Hepatocyte (in vitro differentiated cells): ENCODE measurements around the gene APOBEC3F. TPM values are rescaled to one million over a fixed set of nuclear protein-coding genes. Genes with fewer than 3 reads are reported as not detected.
"Not testable (repeated sequence)": the region's sequence is repeated elsewhere in the genome, so short reads cannot be mapped to it uniquely, and the experiment has no call there.

Source experiments
- DNase-seq: peaks from one replicate; pipeline ENCODE4 v3.0.0-alpha.2; 2016; ENCODE audit warnings: low spot score
- H2AFZ ChIP-seq: fragments of 200-600 bp; sonication (generic); 2 replicates; pipeline ENCODE4 v1.6.0; 2016; ENCODE audit warnings: antibody characterized with exemption, mild to moderate bottlenecking
- H3K27ac ChIP-seq: fragments of 200-600 bp; sonication (generic); 2 replicates; pipeline ENCODE4 v1.5.1; 2016; ENCODE audit warnings: mild to moderate bottlenecking
- H3K27me3 ChIP-seq: fragments of 200-600 bp; sonication (generic); 2 replicates; pipeline ENCODE4 v1.6.1; 2016
- H3K36me3 ChIP-seq: fragments of 200-600 bp; sonication (generic); replicated peaks from 2 replicates; pipeline ENCODE4 v1.5.1; 2016; ENCODE audit warnings: low read depth; ENCODE audit not compliant: insufficient read depth
- H3K4me1 ChIP-seq: fragments of 200-600 bp; sonication (generic); 2 replicates; pipeline ENCODE4 v1.5.1; 2016; ENCODE audit warnings: mild to moderate bottlenecking, moderate library complexity; ENCODE audit not compliant: insufficient read depth
- H3K4me2 ChIP-seq: fragments of 200-600 bp; sonication (generic); 2 replicates; pipeline ENCODE4 v1.6.0; 2016
- H3K4me3 ChIP-seq: fragments of 200-600 bp; sonication (generic); 2 replicates; pipeline ENCODE4 v1.5.1; 2016; ENCODE audit warnings: mild to moderate bottlenecking
- H3K79me2 ChIP-seq: fragments of 200-600 bp; sonication (generic); 2 replicates; pipeline ENCODE4 v1.6.0; 2017; ENCODE audit warnings: mild to moderate bottlenecking
- H3K9me2 ChIP-seq: fragments of 200-600 bp; sonication (generic); replicated peaks from 2 replicates; pipeline ENCODE4 v1.6.0; 2017; ENCODE audit warnings: mild to moderate bottlenecking; ENCODE audit not compliant: insufficient read depth
- H3K9me3 ChIP-seq: fragments of 200-600 bp; sonication (generic); 2 replicates; pipeline ENCODE4 v1.5.1; 2016; ENCODE audit warnings: low read depth, mild to moderate bottlenecking
- H4K20me1 ChIP-seq: fragments of 200-600 bp; sonication (generic); 2 replicates; pipeline ENCODE4 v1.6.0; 2016; ENCODE audit warnings: mild to moderate bottlenecking; ENCODE audit not compliant: insufficient read depth, poor library complexity, severe bottlenecking
- EZH2 ChIP-seq: fragments of 200-600 bp; sonication (generic); IDR thresholded peaks from 2 replicates; pipeline ENCODE4 v1.6.1; 2016; ENCODE audit warnings: antibody characterized with exemption, mild to moderate bottlenecking, borderline replicate concordance
- EZH2phosphoT487 ChIP-seq: fragments of 200-600 bp; sonication (generic); IDR thresholded peaks from one replicate; pipeline ENCODE4 v1.6.1; 2018; ENCODE audit warnings: antibody characterized with exemption, mild to moderate bottlenecking, low read depth, moderate library complexity; ENCODE audit not compliant: unreplicated experiment, severe bottlenecking
- WGBS: methylation state at CpG from one replicate; pipeline ENCODE4 v1.1.6; 2016; ENCODE audit warnings: low lambda C conversion rate; ENCODE audit errors: missing lambda C conversion rate; 5-methylcytosine and 5-hydroxymethylcytosine counted together
- polyA plus RNA-seq: library from polyadenylated mRNA; unstranded; fragments of >200 nt; fragmentation: Nextera tagmentation; extraction: Ambion mirVana; gene quantifications from 2 replicates; pipeline ENCODE4 v1.2.1, GENCODE V29; 2016
- total RNA-seq: library from RNA; depleted of rRNA; stranded (reverse); fragments of >200 nt; gene quantifications from 2 replicates; pipeline ENCODE4 v1.2.3, GENCODE V29; 2014
- TF ChIP-seq, protein P1 (sequence below): fragments of 200-600 bp; sonication (generic); IDR thresholded peaks from 2 replicates; pipeline ENCODE4 v1.5.1; 2016; ENCODE audit warnings: antibody characterized with exemption, mild to moderate bottlenecking; ENCODE audit not compliant: poor library complexity

APOBEC3F gene
- total and polyA plus RNA-seq, 2 experiments from 2014 or later: 1.2 to 8.8 TPM

DNA sequence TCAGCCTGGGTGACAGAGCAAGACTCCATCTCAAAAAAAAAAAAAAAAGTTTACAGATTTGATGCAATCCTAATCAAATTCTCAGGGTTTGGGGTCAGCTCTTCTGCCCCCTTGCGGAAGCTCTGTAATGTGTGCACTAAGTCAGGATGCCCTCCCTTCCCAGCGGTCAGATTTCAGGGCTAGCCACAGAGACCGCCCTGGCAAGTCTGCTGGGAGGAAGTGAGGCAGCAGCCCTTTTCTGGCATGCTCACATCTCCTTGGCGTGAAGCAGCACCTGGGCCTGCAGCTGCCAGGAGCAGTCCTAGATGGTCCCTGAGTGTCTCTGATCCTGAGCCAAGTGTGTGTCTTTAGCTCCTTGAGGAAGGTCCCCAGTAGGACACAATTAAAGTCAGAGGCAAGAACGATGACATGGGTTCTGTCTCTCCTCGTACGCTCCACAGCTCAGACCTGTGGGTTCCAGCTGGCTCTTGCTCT is 37.5 kb upstream of the APOBEC3F start:
- H3K27ac ChIP-seq: no peak overlapping the region

DNA sequence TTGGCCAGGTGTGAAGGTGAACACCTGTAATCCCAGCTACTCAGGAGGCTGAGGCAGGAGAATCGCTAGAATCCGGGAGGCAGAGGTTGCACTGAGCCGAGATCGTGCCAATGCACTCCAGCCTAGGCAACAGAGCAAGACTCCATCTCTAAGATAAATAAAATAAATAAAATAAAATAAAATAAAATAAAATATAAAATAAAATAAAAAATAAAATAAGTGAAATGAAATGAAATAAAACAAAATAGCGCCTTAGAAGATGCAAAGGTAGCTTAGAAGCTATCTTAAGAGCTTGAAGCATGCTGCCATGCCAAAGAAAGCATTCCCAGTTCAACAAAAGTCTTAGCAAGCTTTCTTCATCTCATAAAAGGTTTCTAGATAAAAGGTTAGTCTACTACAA is 33.5 kb upstream of the APOBEC3F start:
- H3K36me3 ChIP-seq: no peaks in the 10 kb centered on the region
- no peaks in the 10 kb centered on the region for H3K79me2 ChIP-seq
- H4K20me1 ChIP-seq: no peaks in the 10 kb centered on the region
- H3K9me2 ChIP-seq: no peaks in the 10 kb centered on the region
- H3K9me3 ChIP-seq: no peaks in the 10 kb centered on the region
- H3K27ac ChIP-seq: no peak overlapping the region
- 95% methylated on average over 5 of the region's 5 CpGs for WGBS
- H3K27me3 ChIP-seq: no peaks in the 10 kb centered on the region
- H2AFZ ChIP-seq: no peak overlapping the region
- no peaks in the 10 kb centered on the region for H3K4me1 ChIP-seq
- no peak overlapping the region for H3K4me3 ChIP-seq
- H3K4me2 ChIP-seq: no peak overlapping the region
- no peak for TF ChIP-seq EZH2phosphoT487
- no peak for DNase-seq

More for the DNA sequence above, 37.5 kb upstream of the APOBEC3F start:
- Histone ChIP-seq H3K79me2 (no peaks in the 10 kb centered on the region), H3K36me3 (no peaks in the 10 kb centered on the region), H3K4me3 (no peak overlapping the region), H4K20me1 (no peaks in the 10 kb centered on the region), H3K27me3 (no peaks in the 10 kb centered on the region), H3K4me2 (no peak overlapping the region), H3K4me1 (no peaks in the 10 kb centered on the region), H3K9me2 (no peaks in the 10 kb centered on the region), H2AFZ (no peak overlapping the region), H3K9me3 (no peaks in the 10 kb centered on the region)
- WGBS: 36% methylated on average over 7 of the region's 7 CpGs
- TF ChIP-seq, protein P1, sequence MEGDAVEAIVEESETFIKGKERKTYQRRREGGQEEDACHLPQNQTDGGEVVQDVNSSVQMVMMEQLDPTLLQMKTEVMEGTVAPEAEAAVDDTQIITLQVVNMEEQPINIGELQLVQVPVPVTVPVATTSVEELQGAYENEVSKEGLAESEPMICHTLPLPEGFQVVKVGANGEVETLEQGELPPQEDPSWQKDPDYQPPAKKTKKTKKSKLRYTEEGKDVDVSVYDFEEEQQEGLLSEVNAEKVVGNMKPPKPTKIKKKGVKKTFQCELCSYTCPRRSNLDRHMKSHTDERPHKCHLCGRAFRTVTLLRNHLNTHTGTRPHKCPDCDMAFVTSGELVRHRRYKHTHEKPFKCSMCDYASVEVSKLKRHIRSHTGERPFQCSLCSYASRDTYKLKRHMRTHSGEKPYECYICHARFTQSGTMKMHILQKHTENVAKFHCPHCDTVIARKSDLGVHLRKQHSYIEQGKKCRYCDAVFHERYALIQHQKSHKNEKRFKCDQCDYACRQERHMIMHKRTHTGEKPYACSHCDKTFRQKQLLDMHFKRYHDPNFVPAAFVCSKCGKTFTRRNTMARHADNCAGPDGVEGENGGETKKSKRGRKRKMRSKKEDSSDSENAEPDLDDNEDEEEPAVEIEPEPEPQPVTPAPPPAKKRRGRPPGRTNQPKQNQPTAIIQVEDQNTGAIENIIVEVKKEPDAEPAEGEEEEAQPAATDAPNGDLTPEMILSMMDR: peak; percentile 74
- TF ChIP-seq EZH2phosphoT487 (no peak), EZH2 (no peak)
- DNase-seq: peak; percentile 83

DNA sequence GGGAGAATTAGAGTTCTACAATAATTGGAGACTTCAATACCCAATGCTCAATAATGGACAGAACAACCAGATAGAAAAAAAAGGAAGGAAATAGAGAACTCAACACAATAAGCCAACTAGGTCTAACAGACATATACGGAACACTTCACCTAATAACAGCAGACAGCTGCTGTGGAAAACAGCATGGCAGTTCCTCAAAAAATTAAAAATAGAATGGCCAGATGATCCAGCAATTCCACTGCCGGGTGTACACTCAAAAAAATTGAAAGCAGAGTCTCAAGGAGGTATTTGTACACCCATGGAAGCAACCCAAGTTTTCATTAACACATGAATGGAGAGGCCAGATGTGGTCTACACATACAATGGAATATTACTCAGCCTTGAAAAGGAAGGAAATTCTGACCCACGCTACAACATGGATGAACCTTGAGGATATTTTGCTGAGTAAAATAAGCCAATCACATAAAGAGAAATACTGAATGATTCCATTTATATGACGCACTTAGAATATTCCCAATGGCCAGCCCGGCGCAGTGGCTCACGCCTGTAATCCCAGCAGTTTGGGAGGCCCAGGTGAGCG is 32.3 kb upstream of the APOBEC3F start:
- H3K9me2 ChIP-seq, DNase-seq, H3K27ac ChIP-seq, H3K36me3 ChIP-seq, H3K79me2 ChIP-seq, H2AFZ ChIP-seq, H3K4me1 ChIP-seq, H3K4me2 ChIP-seq, H3K4me3 ChIP-seq, H3K9me3 ChIP-seq, H4K20me1 ChIP-seq, H3K27me3 ChIP-seq: not testable (repeated sequence)
- WGBS: 96% methylated on average over 8 of the region's 8 CpGs

GRCh38 chr22:39010946-39011345 is 29.7 kb upstream of the APOBEC3F start:
- no peaks in the 10 kb centered on the region for H3K36me3 ChIP-seq
- no peaks in the 10 kb centered on the region for H3K9me2 ChIP-seq
- H3K4me1 ChIP-seq: peaks cover 24% of the 10 kb centered on the region
- H3K9me3 ChIP-seq: no peaks in the 10 kb centered on the region
- no peak for DNase-seq
- H4K20me1 ChIP-seq: no peaks in the 10 kb centered on the region
- no peak overlapping the region for H3K4me2 ChIP-seq
- H3K79me2 ChIP-seq: peaks cover 11% of the 10 kb centered on the region
- TF ChIP-seq EZH2 (no peak), EZH2phosphoT487 (no peak)
- TF ChIP-seq, protein P1: no peak
- H3K27me3 ChIP-seq: no peaks in the 10 kb centered on the region
- H3K4me3 ChIP-seq: no peak overlapping the region
- no peak overlapping the region for H2AFZ ChIP-seq
- no peak overlapping the region for H3K27ac ChIP-seq
- whole genome bisulfite sequencing: 76% methylated on average over 15 of the region's 15 CpGs
